Ovary (tissue), 3 donors: ENCODE data around the gene CNDP2.

ENCODE experiments used
- CTCF ChIP-seq, 3 donors: fragments of 450-650 bp in 2 of 3; fragments of 200-600 bp in 1 of 3; IDR thresholded peaks; one replicate each; pipeline versions ENCODE4 v1.5.1 to v1.8.0; 2016 to 2022; ENCODE audit warnings: antibody characterized with exemption in 3 of 3, mild to moderate bottlenecking in 1 of 3
- EP300 ChIP-seq: sonication (generic); formaldehyde crosslinking; IDR thresholded peaks from one replicate; pipeline ENCODE4 v1.6.1; 2017; ENCODE audit warnings: antibody characterized with exemption
- POLR2A ChIP-seq: fragments of 450-650 bp; IDR thresholded peaks from one replicate; pipeline ENCODE4 v1.6.1; 2017; ENCODE audit warnings: antibody characterized with exemption, mild to moderate bottlenecking, moderate library complexity
- donor health status: DM: no; HTN: no; CAD: no.

- TF ChIP-seq POLR2A (peak; percentile 81), CTCF (IDR thresholded peaks at IDR 0.05) (no peak), EP300 (peak; percentile 11)
These were observed at the start of gene CNDP2 for GRCh38 chr18:74495581-74496507.
